C4-2B (cell line): ENCODE data around the gene TUBA8.

Experiments used
- CTCF ChIP-seq: fragments of 450-650 bp; conservative IDR thresholded peaks from 2 replicates; pipeline ENCODE4 v1.5.1; 2017; ENCODE audit warnings: mild to moderate bottlenecking
- ZFX ChIP-seq: fragments of 450-650 bp; IDR thresholded peaks from 2 replicates; pipeline ENCODE4 v1.6.1; 2017

GRCh38 chr22:18156878-18157713, 46.5 kb downstream of the TUBA8 start:
- TF ChIP-seq CTCF (peak; percentile 87), ZFX (no peak)
